ENCODE data around the gene ALDOC. TPM values are rescaled to one million over a fixed set of nuclear protein-coding genes. Genes with fewer than 3 reads are reported as not detected.

Gene ALDOC
- total and polyA plus RNA-seq, 4 donors: 15.5 to 52.5 (median 30.6) TPM

DNA sequence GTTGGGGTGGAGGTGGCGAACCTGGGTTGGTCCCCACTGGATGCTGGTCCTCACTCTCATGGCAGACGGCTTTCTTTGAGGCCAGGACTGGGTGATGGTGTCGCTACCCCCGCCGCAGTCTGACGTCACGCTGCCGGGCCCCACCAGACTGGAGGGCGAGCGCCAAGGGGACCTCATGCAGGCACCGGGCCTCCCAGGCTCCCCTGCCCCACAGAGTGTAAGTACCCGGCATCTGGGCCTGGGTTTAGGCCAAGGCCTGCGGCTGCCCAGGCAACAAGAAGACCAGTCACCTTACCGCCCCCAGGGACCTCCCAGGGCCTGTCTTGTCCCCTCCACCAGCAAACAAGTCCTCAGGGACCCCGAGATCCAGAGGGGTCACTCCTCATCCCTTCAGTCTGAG lies 52.8 kb downstream of the ALDOC start:
- TF ChIP-seq, protein P1, sequence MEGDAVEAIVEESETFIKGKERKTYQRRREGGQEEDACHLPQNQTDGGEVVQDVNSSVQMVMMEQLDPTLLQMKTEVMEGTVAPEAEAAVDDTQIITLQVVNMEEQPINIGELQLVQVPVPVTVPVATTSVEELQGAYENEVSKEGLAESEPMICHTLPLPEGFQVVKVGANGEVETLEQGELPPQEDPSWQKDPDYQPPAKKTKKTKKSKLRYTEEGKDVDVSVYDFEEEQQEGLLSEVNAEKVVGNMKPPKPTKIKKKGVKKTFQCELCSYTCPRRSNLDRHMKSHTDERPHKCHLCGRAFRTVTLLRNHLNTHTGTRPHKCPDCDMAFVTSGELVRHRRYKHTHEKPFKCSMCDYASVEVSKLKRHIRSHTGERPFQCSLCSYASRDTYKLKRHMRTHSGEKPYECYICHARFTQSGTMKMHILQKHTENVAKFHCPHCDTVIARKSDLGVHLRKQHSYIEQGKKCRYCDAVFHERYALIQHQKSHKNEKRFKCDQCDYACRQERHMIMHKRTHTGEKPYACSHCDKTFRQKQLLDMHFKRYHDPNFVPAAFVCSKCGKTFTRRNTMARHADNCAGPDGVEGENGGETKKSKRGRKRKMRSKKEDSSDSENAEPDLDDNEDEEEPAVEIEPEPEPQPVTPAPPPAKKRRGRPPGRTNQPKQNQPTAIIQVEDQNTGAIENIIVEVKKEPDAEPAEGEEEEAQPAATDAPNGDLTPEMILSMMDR (IDR thresholded peaks at IDR 0.05; ENCODE audit: control extremely low read depth, extremely low read depth): no peak
- Histone ChIP-seq H3K9me3 (ENCODE audit: control insufficient read depth in 4 of 4, insufficient read depth in 3 of 4, low read length in 3 of 4) (no peaks in the 10 kb centered on the region), H3K9ac (ENCODE audit: insufficient read depth in 1 of 2, low read length in 2 of 2) (no peak overlapping the region), H3K27ac (ENCODE audit: low read depth in 1 of 2, low read length in 1 of 2) (peak overlapping the region in 1 of 2 donors; percentile 6), H3K4me3 (no peak overlapping the region), H3K36me3 (ENCODE audit: control insufficient read depth in 4 of 4, insufficient read depth in 4 of 4, low read length in 4 of 4) (no peaks in the 10 kb centered on the region), H3K27me3 (ENCODE audit: control insufficient read depth in 3 of 3, insufficient read depth in 3 of 3, low read length in 2 of 3) (no peaks in the 10 kb centered on the region), H3K4me1 (ENCODE audit: control insufficient read depth in 5 of 5, insufficient read depth in 5 of 5, low read length in 5 of 5) (peaks cover 0 to 19% (median 0%) of the 10 kb centered on the region in 5 donors)
- 88 to 92% methylated on average over 9 to 15 of the region's 15 CpGs for WGBS, 2 donors
- DNase-seq: no peak
- no peak for ATAC-seq (ENCODE audit: insufficient read depth, low FRiP score)

DNA sequence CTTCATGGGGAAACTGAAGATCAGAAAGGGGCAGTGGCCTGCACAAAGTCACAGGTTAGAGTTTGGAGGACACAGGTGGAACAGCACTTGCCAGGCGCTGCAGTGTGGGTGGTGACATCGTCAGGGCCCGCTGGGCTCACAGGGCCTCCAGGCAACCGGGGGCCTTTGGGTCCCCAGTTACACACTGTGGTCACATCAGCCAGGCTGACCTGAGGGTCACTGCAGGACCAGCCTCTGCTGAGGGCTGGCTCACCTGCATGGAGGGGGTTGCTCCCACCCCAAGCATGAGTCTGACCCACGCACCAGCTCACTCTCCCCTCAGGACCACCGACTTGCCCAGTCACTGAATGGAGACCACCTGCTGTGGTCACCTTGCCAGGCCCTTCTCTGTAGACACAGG lies 53.5 kb downstream of the ALDOC start:
- no peak overlapping the region for H3K4me3 ChIP-seq
- peaks cover 0 to 19% (median 0%) of the 10 kb centered on the region in 5 donors for H3K4me1 ChIP-seq (ENCODE audit: control insufficient read depth in 5 of 5, insufficient read depth in 5 of 5, low read length in 5 of 5)
- DNase-seq (no peak), ATAC-seq (ENCODE audit: insufficient read depth, low FRiP score) (no peak)
- H3K9ac ChIP-seq (ENCODE audit: insufficient read depth in 1 of 2, low read length in 2 of 2): no peak overlapping the region
- H3K27ac ChIP-seq (ENCODE audit: low read depth in 1 of 2, low read length in 1 of 2): no peak overlapping the region
- H3K9me3 ChIP-seq (ENCODE audit: control insufficient read depth in 4 of 4, insufficient read depth in 3 of 4, low read length in 3 of 4): no peaks in the 10 kb centered on the region
- no peaks in the 10 kb centered on the region for H3K36me3 ChIP-seq (ENCODE audit: control insufficient read depth in 4 of 4, insufficient read depth in 4 of 4, low read length in 4 of 4)
- no peaks in the 10 kb centered on the region for H3K27me3 ChIP-seq (ENCODE audit: control insufficient read depth in 3 of 3, insufficient read depth in 3 of 3, low read length in 2 of 3)
- TF ChIP-seq, protein P1 (IDR thresholded peaks at IDR 0.05; ENCODE audit: control extremely low read depth, extremely low read depth): no peak
- 86 to 93% methylated on average over 6 of the region's 6 CpGs for WGBS, 2 donors

Other genes starting within 250 kb of the ALDOC start
- gene IFT20, start 241.4 kb downstream of the ALDOC start, total RNA-seq: 10 to 100 TPM; 29.5 to 36.0 TPM
- 10 to 100 TPM; 35.6 to 74.1 TPM for gene IFT20, start 241.4 kb downstream of the ALDOC start, polyA plus RNA-seq
- 10 to 100 TPM; 35.0 to 59.6 TPM for gene TNFAIP1, start 241.1 kb downstream of the ALDOC start, total RNA-seq
- gene TNFAIP1, start 241.1 kb downstream of the ALDOC start, polyA plus RNA-seq: 10 to 100 TPM; 17.7 to 36.9 TPM
- 10 to 100 TPM; 38.7 to 82.6 TPM for gene POLDIP2, start 219.4 kb downstream of the ALDOC start, total RNA-seq
- 10 to 100 TPM; 43.6 to 80.9 TPM for gene POLDIP2, start 219.4 kb downstream of the ALDOC start, polyA plus RNA-seq
- not detected for gene SEBOX, start 211.7 kb downstream of the ALDOC start, total RNA-seq
- gene SEBOX, start 211.7 kb downstream of the ALDOC start, polyA plus RNA-seq: not detected
- 1 to 10 TPM in 1 of 2 donors, under 1 TPM in 1; 0.40 to 2.5 TPM for gene VTN, start 206.6 kb downstream of the ALDOC start, total RNA-seq
- gene VTN, start 206.6 kb downstream of the ALDOC start, polyA plus RNA-seq: 1 to 10 TPM; 1.3 to 1.9 TPM
- 10 to 100 TPM in 1 of 2 donors, 1 to 10 TPM in 1; 9.3 to 24.6 TPM for gene SARM1, start 205.2 kb downstream of the ALDOC start, total RNA-seq
- 10 to 100 TPM in 1 of 2 donors, 1 to 10 TPM in 1; 9.6 to 10.1 TPM for gene SARM1, start 205.2 kb downstream of the ALDOC start, polyA plus RNA-seq
- gene SLC46A1, start 170.7 kb downstream of the ALDOC start, total RNA-seq: 10 to 100 TPM in 1 of 2 donors, 1 to 10 TPM in 1; 4.6 to 23.8 TPM
- 10 to 100 TPM in 1 of 2 donors, 1 to 10 TPM in 1; 8.6 to 10.2 TPM for gene SLC46A1, start 170.7 kb downstream of the ALDOC start, polyA plus RNA-seq
- gene SLC13A2, start 103.3 kb downstream of the ALDOC start, total RNA-seq: under 1 TPM in 1 of 2 donors, not detected in 1; 0.15 TPM
- under 1 TPM; 0.02 to 0.06 TPM for gene SLC13A2, start 103.3 kb downstream of the ALDOC start, polyA plus RNA-seq
- gene FOXN1, start 70.5 kb downstream of the ALDOC start, total RNA-seq: under 1 TPM in 1 of 2 donors, not detected in 1; 0.25 TPM
- under 1 TPM; 0.13 to 0.18 TPM for gene FOXN1, start 70.5 kb downstream of the ALDOC start, polyA plus RNA-seq
- 10 to 100 TPM; 29.2 to 34.2 TPM for gene UNC119, start 24.3 kb downstream of the ALDOC start, total RNA-seq
- gene UNC119, start 24.3 kb downstream of the ALDOC start, polyA plus RNA-seq: 10 to 100 TPM; 19.0 to 40.0 TPM
- gene PIGS, start 5.4 kb downstream of the ALDOC start, total RNA-seq: 10 to 100 TPM; 43.2 to 71.3 TPM
- gene PIGS, start 5.4 kb downstream of the ALDOC start, polyA plus RNA-seq: 10 to 100 TPM in 1 of 2 donors, 1 to 10 TPM in 1; 10.0 to 71.9 TPM
- 10 to 100 TPM; 10.5 to 15.0 TPM for gene SPAG5, start 22.1 kb upstream of the ALDOC start, total RNA-seq
- 1 to 10 TPM; 6.3 to 9.9 TPM for gene SPAG5, start 22.1 kb upstream of the ALDOC start, polyA plus RNA-seq
- gene RSKR, start 37.3 kb upstream of the ALDOC start, total RNA-seq: 10 to 100 TPM; 12.2 to 14.3 TPM
- gene RSKR, start 37.3 kb upstream of the ALDOC start, polyA plus RNA-seq: 1 to 10 TPM; 3.9 to 5.5 TPM
- 100 to 1,000 TPM in 1 of 2 donors, 10 to 100 TPM in 1; 81.3 to 147 TPM for gene BLTP2, start 68.3 kb upstream of the ALDOC start, total RNA-seq
- 10 to 100 TPM; 23.4 to 46.4 TPM for gene BLTP2, start 68.3 kb upstream of the ALDOC start, polyA plus RNA-seq
- gene SDF2, start 85.0 kb upstream of the ALDOC start, total RNA-seq: 10 to 100 TPM; 45.1 to 51.9 TPM
- gene SDF2, start 85.0 kb upstream of the ALDOC start, polyA plus RNA-seq: 10 to 100 TPM; 36.5 to 73.3 TPM
- 10 to 100 TPM; 64.8 to 96.4 TPM for gene SUPT6H, start 85.3 kb upstream of the ALDOC start, total RNA-seq
- gene SUPT6H, start 85.3 kb upstream of the ALDOC start, polyA plus RNA-seq: 10 to 100 TPM; 27.5 to 32.4 TPM
- 1 to 10 TPM; 2.1 to 3.7 TPM for gene PROCA1, start 135.0 kb upstream of the ALDOC start, total RNA-seq
- gene PROCA1, start 135.0 kb upstream of the ALDOC start, polyA plus RNA-seq: 1 to 10 TPM; 1.2 to 3.4 TPM
- 10 to 100 TPM; 77.8 to 91.8 TPM for gene RAB34, start 141.0 kb upstream of the ALDOC start, total RNA-seq
- gene RAB34, start 141.0 kb upstream of the ALDOC start, polyA plus RNA-seq: 100 to 1,000 TPM; 103 TPM
- gene RPL23A, start 143.1 kb upstream of the ALDOC start, total RNA-seq: 1,000 to 10,000 TPM in 1 of 2 donors, 100 to 1,000 TPM in 1; 528 to 1,109 TPM
- 1,000 to 10,000 TPM in 1 of 2 donors, 100 to 1,000 TPM in 1; 955 to 1,200 TPM for gene RPL23A, start 143.1 kb upstream of the ALDOC start, polyA plus RNA-seq
- 10 to 100 TPM in 1 of 2 donors, 1 to 10 TPM in 1; 3.8 to 32.0 TPM for gene TLCD1, start 149.3 kb upstream of the ALDOC start, total RNA-seq
- gene TLCD1, start 149.3 kb upstream of the ALDOC start, polyA plus RNA-seq: 10 to 100 TPM; 25.4 to 42.0 TPM
- 10 to 100 TPM in 1 of 2 donors, 1 to 10 TPM in 1; 5.7 to 14.7 TPM for gene NEK8, start 151.9 kb upstream of the ALDOC start, total RNA-seq
- 1 to 10 TPM; 5.1 to 9.2 TPM for gene NEK8, start 151.9 kb upstream of the ALDOC start, polyA plus RNA-seq
- 10 to 100 TPM; 35.7 to 92.4 TPM for gene TRAF4, start 167.1 kb upstream of the ALDOC start, total RNA-seq
- gene TRAF4, start 167.1 kb upstream of the ALDOC start, polyA plus RNA-seq: 10 to 100 TPM; 51.9 to 56.3 TPM